OCI-LY1 (cell line): ENCODE results near the gene NELL1.

Source experiments
- EZH2 ChIP-seq: fragments of 200-600 bp; sonication (generic), shearing (Covaris generic); IDR thresholded peaks from 2 replicates; pipeline ENCODE4 v1.8.0; 2017; ENCODE audit warnings: borderline replicate concordance, mixed run types, mild to moderate bottlenecking, antibody characterized with exemption, low read length, moderate library complexity, mixed read lengths
- TF ChIP-seq, protein P1 (sequence below): fragments of 200-600 bp; sonication (generic), shearing (Covaris generic); IDR thresholded peaks from 2 replicates; pipeline ENCODE4 v1.5.1; 2017; ENCODE audit warnings: mild to moderate bottlenecking, antibody characterized with exemption, low read length, moderate library complexity, mixed read lengths

DNA sequence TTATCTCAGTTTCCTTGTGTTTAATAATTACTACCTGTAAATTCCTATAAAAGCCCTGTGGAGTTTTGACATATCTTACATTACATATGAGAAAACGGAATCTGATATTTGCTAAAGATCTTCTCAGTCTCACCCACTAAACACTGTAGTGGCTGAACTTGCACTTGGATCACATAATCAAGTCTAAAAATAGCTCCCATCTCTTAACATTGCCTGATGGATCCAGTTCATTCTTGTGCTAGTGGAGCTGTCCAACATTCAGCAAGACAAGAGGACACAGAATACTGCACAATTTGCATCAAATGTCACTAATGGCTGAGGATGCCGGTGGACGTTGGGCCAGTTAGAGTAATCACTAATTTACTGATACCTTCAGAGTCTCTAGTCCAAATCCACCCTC lies 953.6 kb downstream of the NELL1 start:
- TF ChIP-seq, protein P1, sequence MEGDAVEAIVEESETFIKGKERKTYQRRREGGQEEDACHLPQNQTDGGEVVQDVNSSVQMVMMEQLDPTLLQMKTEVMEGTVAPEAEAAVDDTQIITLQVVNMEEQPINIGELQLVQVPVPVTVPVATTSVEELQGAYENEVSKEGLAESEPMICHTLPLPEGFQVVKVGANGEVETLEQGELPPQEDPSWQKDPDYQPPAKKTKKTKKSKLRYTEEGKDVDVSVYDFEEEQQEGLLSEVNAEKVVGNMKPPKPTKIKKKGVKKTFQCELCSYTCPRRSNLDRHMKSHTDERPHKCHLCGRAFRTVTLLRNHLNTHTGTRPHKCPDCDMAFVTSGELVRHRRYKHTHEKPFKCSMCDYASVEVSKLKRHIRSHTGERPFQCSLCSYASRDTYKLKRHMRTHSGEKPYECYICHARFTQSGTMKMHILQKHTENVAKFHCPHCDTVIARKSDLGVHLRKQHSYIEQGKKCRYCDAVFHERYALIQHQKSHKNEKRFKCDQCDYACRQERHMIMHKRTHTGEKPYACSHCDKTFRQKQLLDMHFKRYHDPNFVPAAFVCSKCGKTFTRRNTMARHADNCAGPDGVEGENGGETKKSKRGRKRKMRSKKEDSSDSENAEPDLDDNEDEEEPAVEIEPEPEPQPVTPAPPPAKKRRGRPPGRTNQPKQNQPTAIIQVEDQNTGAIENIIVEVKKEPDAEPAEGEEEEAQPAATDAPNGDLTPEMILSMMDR, result no peak
- TF ChIP-seq EZH2, result no peak
